HG02759 (cell line): ENCODE results near the gene DHX38.

Experiments used
- ATAC-seq: cut with Tn5 transposase; IDR thresholded peaks from one replicate; pipeline ENCODE4 v1.9.1; 2021; ENCODE audit warnings: mild to moderate bottlenecking, moderate library complexity; ENCODE audit not compliant: unreplicated experiment

The DHX38 gene

DNA sequence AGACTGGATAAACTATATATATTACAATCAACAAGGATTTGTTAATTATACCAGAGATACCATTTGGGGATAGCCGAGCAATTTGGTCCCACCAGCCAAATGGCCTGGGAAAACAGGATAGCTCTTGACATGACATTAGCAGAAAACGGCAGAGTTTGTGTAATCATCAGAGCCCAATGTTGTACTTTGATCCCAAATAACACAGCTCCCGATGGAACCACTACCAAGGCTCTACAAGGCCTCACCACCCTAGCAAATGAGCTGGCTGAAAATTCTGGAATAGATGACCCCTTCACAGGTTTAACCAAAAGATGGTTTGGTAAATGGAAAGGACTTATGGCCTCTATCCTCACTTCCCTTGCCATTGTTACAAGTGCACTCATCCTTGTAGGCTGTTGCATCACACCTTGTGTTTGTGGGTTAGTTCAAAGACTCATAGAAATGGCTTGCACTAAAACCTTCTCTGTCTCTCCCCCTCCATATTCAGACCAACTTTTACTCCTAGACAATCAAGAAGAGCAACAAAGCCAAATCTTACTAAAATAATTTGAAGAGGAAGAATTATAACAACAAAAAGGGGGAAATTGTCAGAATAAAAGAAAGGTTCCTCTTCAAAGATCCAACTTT lies 9.8 kb upstream of the DHX38 start:
- ATAC-seq, result no peak

DNA sequence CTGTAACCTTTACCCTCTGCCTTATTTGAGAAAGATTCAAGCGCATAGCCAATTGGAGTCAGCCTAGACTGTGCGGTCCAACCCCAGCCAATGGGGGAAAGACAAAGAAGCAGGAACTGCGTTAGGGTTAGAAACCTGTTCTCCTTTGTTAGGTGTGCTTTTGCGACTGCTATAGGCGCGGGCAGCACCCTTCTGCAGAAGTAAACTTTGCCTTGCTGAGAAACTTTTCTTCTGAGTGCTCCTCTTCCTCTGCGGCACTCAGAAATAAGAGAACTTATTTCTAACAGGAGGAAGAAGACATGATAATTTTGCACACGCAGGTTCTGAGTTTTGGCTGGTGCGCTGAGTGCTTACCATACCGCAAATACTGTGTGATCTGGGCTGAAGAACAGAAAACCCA lies 9.2 kb upstream of the DHX38 start:
- no peak for ATAC-seq

DNA sequence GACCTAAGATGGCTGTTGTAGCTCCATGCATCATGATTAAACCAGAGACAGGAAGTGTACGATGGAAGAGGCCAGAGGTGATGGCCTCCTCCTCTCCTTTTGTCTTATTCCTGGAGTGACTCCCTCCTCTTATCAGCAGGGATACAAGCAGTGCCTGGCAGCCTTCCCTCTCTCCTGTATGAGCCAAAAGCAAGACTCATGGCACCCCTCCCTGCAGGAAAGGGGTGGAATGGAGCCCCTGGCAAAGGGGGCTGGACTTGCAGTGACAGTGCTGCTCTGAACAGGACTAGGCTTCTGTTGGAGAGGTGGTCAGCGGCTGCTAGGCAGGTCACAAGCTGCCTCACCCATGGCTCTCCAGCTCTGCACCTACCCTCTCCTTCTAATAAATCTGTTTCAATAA lies 8.6 kb upstream of the DHX38 start:
- ATAC-seq, result no peak

DNA sequence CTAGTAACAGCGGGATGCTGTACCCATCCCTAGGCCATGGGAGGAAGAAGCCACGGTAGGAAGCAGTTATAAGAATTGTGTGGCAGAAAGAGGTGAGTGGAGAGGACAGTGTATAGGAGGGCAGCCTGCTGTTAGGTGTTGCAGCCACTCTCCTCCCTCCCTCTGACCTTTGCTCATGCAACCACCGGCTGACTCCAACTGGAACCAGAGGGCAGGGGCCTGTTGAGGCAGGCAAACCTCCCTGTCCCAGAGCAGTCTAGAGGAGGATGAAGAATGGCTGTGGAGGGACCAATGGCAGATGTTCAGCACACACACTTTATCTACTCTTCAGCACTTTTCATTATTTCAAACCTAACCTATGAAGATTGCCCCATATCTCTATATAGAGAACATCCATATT lies 2.4 kb upstream of the DHX38 start:
- no peak for ATAC-seq

DNA sequence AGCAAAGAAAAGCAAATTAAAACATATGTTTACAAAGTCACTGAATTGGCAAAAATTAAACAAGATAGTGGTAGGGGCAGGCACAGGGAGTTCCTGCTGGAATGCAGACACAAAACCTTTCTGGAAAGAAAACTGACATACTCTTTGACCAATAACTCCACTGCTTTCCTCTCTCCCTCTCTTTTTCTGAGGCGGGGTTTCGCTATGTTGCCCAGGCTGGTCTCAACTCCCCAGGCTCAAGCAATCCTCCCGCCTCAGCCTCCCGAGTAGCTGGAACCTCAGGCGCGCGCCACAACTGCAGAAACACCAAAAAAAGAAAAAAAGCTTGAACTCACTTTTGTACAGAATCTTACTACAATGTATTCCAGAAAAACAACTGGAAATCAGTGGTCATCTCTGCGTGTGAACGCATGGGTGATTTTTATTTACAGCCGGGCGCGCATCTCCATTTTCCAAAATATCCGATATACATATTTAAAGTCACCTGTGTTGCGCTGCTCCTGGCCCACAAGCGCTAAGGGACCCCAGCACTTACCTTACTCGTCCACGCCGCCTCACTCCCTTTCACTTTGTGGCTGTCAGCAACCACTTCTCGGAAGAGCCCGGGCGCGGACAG lies 707 bp upstream of the DHX38 start:
- no peak for ATAC-seq

DNA sequence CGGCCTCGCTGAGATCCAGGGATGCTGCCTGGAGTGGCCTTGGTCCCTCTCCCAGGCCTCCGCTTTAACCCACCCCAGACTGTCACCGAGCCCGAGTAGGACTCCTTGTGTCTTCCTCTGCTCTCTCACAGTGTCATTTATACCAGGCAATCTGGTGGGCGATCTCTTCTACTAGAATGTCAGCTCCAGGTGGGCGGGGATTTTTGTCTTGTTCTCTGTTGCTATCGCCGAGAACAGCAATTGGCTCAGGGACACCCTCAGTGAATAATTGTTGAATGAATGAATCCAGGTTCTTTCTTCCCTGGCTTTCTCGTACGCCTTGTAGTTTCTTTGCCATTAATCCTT lies 591 bp downstream of the DHX38 start:
- no peak for ATAC-seq

DNA sequence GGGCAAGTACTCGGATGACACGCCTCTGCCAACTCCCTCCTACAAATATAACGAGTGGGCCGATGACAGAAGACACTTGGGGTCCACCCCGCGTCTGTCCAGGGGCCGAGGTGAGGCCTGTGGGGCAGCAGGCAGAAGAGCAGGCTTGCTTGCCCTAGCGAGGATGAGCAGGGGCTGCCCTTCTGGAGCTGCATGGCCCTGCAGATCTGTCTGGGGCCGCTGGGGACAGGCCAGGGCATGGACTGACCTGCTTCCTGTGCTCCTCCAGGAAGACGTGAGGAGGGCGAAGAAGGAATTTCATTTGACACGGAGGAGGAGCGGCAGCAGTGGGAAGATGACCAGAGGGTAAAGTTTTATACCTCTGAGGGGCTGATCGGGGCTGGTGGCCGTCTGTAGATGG lies 5.3 kb downstream of the DHX38 start:
- ATAC-seq, result no peak

DNA sequence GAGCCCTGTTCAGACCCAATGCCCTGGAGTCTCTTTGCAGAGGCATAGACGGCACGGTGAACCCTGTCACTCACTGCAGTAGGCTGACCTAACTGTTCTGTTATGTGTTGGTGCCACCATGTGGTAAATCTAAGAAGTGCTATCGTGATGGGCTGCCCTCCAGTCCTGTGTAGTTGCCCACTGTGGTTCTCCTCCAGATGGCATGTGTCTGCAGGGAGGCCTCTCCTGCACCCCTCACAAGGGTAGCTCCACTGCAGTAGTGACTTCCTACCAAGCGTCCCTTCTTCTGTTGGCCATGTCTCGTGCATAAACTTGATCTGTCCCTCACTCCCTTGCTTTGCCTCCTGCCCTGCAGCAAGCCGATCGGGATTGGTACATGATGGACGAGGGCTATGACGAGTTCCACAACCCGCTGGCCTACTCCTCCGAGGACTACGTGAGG lies 5.8 kb downstream of the DHX38 start:
- peak; percentile 92 for ATAC-seq

DNA sequence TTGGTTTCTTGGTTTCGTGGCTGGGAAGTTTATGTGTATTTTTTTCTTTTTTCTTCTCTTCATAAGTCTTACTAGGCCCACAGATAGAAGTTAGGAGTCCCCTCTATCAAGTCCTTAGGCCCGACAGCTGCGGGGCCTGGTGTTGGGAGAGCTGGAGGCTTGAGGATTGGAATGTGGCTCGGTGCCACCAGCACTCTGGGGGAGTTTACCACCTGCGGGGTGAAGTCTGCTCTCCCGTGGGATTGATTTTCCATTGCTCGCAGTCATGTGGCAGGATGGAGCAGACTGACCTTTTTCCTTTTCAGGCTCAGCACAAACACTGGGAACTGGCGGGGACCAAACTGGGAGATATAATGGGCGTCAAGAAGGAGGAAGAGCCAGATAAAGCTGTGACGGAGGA lies 7.5 kb downstream of the DHX38 start:
- ATAC-seq, result no peak

DNA sequence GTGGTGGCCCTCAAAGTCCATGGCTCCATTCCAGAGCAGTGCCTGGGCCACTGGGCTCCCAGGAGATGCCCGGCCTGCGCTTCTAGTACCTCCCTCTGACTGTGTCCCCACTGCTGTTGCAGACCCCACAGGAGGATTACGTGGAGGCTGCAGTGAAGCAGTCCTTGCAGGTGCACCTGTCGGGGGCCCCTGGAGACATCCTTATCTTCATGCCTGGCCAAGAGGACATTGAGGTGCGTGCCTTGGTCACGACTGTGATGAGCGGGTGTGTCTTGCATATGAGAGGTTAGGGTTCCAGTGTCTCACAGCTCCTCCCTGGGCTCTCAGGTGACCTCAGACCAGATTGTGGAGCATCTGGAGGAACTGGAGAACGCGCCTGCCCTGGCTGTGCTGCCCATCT lies 11.3 kb downstream of the DHX38 start:
- ATAC-seq, result no peak

DNA sequence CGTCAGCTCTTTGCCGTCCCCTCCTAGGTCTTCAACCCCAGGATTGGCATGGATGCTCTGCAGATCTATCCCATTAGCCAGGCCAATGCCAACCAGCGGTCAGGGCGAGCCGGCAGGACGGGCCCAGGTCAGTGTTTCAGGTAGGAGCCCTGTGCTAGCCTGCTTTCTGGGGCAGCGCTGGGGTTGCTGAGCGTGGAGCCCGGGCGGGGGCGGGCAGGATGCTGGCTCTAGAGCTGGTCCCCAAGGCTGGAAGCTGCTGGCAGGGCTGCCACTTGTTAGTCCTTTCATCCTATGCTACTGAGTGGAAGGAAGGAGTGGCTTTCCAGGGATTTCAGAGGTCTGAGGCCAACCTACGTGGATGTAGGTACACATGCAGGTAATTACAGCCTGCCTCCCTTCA lies 12.3 kb downstream of the DHX38 start:
- ATAC-seq, result no peak

DNA sequence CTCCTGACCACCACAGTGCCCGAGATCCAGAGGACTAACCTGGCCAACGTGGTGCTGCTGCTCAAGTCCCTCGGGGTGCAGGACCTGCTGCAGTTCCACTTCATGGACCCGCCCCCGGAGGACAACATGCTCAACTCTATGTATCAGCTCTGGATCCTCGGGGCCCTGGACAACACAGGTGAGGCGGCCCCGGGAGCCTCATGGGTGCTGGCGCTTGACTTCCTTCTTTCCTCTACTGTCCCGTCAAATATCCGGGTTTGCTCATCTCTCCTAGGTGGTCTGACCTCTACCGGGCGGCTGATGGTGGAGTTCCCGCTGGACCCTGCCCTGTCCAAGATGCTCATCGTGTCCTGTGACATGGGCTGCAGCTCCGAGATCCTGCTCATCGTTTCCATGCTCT lies 13.7 kb downstream of the DHX38 start:
- no peak for ATAC-seq

DNA sequence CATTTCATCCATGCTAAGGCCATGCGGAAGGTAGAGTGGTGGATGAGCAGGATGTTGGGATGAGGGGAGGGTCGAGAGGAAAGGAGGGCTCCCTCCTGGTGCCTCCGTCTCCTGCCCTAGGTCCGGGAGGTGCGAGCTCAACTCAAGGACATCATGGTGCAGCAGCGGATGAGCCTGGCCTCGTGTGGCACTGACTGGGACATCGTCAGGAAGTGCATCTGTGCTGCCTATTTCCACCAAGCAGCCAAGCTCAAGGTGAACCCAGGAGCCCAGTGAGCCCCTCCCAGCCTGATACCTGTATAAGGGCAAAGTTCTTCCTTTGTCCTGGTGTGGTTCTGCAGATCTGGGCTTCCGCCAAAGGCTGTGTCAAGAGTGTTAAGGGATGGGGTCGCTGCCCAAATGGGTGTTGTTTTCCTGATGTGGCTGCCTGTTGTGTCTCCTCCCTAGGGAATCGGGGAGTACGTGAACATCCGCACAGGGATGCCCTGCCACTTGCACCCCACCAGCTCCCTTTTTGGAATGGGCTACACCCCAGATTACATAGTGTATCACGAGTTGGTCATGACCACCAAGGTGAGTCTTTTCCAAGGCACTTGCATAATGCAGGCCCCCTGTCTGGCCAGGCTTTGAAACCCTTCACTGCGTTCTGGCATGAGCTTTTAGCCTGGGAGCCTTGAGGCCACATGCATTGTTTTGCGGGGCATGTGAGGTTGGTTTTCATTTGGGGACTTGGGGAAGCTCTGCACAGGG lies 14.9 kb downstream of the DHX38 start:
- no peak for ATAC-seq

DNA sequence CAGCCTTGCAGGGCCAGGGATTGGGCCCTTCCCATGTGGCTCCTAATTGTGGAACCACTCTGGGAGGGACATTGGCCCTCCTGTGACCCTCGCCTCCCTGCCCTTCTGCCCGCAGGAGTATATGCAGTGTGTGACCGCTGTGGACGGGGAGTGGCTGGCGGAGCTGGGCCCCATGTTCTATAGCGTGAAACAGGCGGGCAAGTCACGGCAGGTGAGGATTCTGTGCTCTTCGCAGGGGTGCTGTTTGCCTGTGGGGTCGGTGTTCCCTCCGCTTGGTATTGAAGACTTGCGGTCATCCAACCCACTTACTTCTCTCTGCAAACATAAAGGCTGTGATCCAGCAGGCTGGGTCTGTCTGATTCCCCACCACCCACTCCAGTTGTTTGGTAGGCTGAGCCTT lies 15.7 kb downstream of the DHX38 start:
- no peak for ATAC-seq

DNA sequence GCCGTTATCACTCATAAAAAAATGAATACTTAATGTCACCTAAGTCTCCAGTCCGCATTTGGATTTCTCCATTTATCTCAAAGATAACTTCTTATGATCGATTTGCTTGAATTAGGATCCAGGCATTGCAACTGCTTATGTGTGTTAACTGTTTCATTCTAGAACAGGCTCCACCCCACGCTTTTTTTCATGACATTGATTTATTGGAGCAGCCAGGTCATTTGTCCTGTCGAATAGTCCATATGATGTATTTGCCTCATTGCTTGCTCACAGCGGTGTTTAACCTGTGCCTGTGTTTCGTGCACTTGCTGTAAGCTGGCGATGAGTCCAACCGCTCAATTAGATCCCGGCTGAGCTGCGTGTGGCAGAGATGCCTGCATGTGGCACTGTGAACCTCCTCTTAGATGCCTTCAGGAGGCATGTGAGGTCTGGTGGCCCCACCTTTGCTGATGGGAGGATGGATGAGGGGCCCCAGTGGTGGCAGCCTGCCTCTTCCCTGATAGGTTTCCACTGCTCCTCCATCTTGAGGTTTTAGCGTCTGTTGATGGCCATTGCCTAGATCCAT lies 16.4 kb downstream of the DHX38 start:
- no peak for ATAC-seq

DNA sequence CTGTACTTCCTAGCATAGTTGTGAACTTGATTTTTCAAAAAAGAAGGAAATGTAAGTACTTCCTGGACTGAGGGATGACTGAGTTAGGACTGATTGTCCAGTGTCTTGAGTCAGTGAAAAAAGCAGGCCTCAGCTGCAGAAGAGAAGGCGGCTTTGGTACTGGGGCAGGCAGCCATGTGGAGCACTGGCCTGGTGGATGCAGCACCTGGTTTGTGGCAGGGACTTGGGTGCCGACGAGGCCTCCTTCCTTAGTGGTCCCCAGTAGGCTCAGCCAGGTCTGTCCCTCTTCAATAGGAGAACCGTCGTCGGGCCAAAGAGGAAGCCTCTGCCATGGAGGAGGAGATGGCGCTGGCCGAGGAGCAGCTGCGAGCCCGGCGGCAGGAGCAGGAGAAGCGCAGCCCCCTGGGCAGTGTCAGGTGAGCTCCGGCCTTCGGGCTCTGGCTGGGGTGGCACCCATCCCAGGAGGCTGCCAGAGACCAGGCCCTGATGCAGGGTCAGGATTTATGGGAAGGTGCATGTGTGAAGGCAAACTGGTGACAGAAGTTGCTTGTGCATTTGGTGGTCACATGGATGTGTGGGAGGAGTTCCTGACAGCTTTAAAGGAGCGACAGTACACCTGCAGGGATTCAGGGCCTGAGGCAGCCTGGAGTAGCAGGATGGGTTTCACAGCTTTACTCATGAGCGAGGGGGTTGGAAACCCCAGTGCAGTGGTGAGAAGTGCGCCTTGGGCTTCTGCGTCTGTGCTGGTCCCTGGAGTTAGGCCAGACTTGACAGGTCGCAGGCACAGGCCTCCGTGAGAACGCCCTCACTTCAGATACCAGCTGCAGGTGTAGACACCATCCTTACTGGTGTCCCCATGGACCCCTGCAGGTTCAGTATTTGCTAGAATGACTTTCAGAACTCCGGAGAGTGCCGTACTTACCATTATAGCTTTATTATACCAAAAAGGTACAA lies 17.3 kb downstream of the DHX38 start:
- ATAC-seq, result no peak

DNA sequence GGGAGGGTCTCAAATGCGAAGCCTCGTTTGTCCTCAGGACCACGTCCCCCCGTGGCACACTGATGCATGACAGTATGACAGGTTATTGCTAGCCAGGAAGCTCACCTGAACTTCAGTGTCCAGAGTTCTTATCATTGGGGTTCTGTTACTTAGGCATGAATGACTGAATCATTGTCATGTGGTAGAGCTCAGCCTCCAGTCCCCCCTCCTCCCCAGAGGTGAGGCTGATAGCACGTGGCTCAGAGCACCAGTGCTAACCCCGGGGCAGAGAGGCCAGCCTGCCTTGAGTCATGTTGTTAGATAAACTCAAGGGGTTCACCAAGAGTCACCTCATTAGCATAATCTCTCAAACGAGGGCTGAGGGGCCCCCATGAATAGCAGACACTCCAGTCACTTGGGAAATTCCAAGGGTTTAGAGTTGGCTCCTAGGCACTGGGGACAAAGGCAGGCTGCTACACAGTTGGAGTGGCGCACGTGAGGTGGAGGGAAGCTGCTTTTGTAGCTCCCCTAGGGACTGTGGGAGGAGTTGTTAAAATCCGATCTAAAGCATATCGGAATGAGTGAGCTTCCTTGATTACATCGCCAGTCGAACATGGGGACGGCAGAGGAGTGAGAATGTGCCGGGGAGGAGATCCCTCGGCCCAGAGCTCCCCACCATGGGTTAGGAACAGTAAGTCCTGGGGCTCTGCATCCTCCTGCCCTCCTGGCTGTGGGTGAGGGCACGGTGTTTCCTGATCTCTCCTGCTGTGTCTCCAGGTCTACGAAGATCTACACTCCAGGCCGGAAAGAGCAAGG lies 18.2 kb downstream of the DHX38 start:
- ATAC-seq, result no peak

DNA sequence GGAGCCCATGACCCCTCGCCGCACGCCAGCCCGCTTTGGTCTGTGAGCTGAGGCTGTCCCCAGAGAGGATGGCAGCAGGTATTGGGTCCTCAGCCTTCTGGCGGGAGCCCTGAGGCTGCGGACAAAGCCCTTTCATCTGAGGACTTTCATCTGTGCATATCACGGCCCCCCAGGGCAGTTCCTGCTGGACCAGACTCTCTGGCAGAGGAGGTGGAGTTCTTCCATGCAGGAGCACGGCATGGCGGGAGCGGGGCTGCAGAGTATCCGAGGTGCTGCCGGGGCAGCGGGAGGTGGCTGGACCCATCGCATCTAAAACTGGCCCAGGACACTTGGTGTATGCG lies 18.8 kb downstream of the DHX38 start:
- ATAC-seq, result no peak

DNA sequence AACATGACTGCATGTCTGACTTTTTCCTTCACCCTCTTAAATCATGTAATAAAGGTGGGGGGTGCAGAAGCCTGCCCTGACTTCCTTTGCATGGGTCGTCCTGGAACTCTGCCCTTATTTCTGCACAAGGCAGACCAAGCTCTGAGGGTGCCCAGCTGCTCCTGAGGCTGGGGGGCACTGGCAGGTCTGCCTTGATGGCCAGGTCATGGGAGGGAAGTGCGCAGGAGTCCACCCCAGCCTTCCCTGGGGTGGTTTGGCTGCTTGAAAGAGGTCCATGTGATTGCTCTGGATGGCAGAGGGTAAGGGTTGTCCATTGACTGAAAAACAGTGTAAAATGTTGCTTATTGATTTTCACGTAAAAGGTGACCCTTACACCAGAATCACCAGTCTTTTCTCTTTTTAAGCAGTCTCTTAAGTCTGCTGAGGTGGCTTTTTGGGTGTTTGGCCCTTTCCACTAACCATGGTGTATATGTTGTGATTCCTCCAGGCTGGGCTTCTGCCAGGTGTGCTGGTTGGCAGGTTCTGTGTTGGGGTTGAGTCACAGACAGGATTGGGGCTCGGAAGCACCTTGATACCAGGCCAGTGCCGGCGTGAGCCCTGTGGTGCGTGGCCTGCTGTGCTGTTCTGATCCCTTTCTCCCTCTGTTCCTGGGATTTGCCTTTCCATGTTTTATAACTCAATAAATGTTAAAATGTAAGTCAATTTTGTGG lies 19.4 kb downstream of the DHX38 start:
- no peak for ATAC-seq

DNA sequence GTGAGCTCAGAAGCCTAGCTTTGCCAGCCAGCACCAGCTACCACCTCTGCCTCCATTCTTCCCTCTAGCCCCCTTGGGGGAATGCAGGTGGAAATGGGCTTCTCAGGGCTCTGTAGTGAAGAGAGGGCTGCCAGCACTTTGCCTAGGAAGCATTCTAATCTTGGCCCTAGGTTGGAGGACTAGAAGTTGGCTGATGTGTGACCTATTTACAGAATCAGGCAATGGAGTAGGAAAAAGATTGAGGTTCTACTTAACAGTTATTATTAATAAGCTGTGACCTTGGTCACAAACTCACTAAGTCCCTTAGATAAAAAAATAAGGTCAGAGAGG lies 19.9 kb downstream of the DHX38 start:
- ATAC-seq, result no peak
